RPMI7951 (cell line): Measurements from ENCODE around the gene ABHD16A. TPM values are rescaled to one million over a fixed set of nuclear protein-coding genes. Genes with fewer than 3 reads are reported as not detected.
A peak's percentile ranks its signal among the peaks of the same experiment; 100 is the strongest.

Source experiments
- DNase-seq: peaks from one replicate; pipeline ENCODE4 v3.0.0-alpha.2; 2012; ENCODE audit warnings: low read depth
- total RNA-seq: library from RNA; depleted of rRNA; stranded (reverse); fragments of >200 nt; shearing (Covaris generic); gene quantifications from 2 replicates; pipeline ENCODE4 v1.2.3, GENCODE V29; 2014

ABHD16A gene
- total RNA-seq, 1 experiment from 2014 or later, result 36.9 TPM

DNA sequence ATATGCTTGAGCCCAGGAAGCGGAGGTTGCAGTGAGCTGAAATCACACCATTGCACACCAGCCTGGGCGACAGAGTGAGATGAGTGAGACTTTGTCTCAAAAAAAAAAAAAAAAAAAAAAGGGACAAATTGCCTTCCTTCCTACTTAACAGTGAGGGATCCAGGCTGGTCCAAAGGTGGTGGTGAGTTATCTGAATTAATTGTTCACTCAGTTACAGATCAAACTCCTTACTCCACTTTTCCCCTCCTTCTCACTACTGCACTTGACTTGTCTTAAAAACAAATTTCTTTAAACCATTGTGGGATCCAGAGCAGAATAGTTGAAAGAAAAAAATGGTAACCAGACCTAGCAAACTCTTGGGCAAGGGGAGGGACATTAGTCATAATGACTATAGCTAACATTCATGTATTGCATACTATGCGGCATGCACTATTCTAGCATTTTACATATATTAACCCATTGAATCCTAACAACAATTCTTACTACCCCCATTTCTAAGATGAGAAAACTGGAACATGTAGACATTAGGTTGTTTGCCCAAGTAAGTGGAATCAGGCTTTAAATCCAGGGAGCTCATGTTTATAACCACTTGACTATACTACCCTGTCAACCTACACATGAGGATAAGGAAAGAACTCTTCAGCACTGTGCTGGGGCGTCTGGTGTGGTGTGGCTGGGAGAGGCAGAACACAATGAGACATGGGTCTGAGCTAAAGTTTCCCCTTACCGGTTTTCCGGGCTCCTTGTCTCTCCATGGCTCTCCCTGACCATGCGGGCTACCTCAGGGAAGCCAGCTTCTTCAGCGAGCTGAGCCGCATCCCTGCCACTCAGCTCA, 39.8 kb downstream of the ABHD16A start:
- peak; percentile 44 for DNase-seq

DNA sequence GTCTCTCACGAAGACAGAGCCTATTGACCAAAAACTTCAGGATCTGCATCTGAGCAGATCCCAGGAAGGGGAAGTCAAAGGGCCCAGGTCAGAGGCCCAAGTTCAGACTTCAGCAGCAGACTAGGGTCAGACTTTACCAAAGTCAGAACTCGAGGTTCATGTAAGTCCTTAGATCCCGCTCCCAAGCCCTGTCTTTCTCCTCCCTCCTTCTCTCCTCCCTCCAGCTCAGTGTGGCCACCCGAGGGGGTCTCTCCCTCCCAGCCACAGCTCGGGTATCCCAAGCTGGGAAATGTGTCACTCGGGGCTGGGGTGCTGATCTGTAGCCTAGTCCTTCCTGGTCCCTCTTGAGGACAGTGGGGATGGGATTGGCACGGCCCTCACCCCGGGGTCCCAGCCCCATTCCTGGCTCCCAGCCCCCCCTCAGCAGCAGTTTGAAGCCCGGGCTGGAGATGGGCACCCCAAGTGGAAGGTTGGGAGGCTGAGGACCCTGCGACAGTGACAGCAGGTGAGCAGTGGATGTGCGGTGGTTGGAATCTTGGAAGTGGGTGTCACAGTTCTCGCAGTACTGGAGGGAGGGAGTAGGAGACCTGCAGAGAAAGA, 40.9 kb downstream of the ABHD16A start:
- DNase-seq, result no peak

DNA sequence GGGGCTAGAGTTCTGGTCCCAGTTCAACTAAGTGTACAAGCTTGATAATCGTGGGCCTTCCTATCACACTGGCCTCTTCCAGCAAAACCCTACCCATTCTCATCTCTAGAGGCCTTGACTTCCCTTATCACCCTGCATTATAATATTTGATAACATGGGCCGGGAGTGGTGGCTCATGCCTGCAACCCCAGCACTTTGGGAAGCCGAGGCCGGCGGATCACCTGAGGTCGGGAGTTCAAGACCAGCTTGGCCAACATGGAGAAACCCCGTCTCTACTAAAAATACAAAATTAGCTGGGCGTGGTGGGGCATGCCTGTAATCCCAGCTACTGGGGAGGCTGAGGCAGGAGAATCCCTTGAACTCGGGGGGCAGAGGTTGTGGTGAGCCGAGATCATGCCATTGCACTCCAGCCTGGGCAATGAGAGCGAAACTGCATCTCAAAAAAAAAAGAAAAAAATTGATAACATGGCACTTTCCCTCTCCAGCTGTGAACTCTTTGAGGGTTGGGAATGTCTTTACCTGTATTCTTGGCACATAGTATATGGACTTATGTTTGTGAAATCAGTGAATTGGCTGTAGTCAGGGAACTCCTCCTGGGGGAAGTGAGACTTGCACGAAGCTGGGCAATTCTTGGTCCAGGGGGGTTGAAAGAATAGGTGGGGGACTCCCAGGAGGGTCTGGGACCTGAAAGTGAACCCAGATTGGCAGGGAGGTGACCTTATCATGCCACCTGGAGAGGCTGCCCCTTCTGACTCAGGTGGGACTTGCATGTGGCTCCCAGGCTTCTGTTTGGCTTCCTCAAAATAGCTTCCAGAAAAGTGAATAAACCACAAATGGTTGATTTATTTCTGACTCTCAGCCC, 41.6 kb downstream of the ABHD16A start:
- DNase-seq, result no peak

DNA sequence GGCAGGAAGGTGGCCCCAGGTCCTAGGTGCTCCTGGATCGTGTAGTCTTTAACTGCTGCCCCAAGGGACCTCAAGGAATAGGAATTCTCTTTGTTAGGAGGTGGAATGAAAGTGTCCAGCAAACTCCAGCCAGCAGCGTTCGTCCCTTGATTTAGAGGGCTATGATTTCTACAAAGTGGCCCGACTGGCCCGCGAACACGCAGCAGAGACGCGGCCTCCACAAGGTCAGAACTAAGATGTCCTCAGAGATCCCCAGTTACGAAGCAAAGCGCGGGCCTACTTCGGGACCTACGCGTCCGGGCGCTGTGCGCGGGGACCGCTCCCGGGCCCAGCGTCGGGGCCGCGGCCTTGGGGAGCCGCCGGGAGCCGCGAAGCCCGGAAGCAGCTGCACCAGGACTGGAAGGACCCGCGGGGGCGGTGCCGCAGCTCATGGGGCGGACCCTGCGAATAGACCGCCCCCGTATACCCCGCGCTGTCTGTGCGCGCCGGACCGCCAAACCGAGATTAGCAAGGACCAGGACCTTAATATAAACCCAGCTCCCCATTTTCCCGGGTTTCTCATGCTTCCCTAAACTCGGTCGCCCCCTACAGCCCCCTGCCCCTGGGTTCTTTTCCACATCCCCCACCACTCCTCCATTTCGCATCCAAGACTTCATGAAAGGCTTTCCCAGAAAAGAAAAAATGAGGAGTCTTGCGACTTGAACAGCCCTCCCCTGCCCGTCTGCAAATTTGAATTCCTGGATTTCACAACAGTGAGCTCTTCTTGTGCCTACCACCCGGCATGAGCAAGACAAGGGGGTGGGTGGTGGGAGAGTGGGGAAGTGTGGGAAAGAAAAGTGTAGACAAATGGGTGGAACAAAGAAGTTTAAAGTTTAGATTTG, 42.5 kb downstream of the ABHD16A start, which contains the start of gene C6orf47:
TSS of gene C6orf47 (minus strand) at position 398 of the 881 bp plus-strand sequence. CDS start 831 bp downstream, outside the sequence.
- peak; percentile 86 for DNase-seq

DNA sequence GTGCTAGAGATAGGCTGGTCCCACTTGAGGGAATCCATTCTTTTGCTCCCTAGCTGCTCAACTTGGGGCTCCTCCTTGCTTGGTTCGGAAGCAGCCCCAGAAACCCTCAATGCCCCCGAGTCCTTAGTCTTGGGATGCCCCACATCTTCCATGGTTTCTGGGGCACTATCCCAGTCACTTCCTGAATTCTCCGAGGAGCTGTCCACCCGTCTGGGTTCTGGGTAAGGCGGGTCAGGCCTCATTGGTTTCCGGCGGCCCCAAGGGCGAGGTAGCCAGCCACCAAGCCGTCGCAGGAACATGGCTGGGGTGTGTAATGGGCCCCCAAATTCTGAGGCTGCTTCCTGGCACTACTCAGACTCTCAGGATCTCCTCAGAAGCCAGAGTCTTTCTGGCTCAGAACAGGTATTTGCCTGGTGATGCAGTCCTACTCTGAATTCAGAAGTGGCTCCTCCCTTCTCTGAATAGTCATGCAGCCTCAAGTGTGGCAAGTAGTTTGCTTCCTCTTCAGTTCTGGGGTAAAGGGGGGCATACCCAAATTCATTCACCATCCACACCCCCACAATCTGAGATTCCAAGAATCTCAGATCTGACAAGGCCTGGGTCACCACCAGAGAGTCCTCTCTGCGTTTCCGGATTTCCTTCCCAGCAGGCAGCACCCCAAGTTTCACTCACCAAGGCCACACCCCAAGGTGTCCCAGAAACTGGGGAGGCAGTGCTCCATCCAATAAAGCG, 43.3 kb downstream of the ABHD16A start:
- peak; percentile 43 for DNase-seq

DNA sequence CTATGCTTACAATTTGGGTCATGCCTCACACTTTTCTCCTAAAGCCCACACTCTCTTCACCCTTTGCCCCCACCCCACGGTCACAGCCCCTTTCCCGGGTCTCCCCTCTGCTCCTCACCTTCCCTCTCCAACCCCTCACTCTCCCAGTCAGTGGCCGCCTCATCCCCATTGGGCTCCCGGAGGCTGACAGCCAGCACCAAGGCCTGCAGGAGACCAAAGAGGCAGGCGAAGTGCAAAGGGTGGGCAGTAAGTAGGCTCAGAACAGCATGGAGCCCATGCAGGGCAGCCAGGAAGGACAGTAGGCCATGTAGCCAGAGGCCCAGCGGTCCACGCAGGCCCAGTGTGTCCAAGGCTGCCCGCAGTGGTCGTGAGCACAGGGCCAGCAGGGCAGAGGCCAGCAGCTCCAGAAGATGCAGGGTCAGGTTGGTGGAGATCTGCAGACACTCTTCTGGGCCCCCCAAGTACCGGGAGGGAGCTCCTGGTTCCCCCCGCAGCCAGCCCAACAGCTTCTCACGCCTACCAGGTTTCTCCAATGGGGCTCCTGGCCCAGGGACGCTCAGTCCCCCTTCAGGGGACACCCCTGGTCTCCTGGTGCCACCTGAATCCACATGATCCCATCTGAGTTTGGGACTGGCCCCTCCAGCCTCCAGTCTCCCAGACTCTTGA, 44.0 kb downstream of the ABHD16A start:
- DNase-seq, result no peak

DNA sequence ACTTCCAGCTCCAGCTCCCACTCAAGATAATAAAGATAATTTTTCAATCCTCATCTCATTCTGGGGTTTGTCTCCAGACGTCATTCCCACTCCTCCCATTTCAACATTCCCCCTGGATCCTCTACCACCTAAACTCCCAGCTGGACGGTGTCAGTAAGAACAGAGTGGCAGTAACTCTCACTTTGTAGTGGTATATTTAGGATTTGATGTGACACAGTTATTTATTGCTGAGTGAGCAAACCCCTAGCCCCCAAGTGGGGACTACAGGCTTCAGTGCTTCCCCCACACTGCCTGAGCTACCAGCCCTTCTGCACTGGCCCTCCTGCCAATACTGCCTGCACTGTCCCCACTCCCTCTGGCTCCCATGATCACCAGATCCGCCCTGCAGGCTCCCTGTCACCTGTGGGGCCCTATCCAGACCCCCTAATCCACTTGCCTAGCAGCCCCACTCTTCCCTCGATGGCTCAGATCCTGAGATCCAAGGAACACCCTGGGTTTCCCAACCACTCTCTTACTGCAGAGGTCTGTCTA, 44.9 kb downstream of the ABHD16A start:
- no peak for DNase-seq

DNA sequence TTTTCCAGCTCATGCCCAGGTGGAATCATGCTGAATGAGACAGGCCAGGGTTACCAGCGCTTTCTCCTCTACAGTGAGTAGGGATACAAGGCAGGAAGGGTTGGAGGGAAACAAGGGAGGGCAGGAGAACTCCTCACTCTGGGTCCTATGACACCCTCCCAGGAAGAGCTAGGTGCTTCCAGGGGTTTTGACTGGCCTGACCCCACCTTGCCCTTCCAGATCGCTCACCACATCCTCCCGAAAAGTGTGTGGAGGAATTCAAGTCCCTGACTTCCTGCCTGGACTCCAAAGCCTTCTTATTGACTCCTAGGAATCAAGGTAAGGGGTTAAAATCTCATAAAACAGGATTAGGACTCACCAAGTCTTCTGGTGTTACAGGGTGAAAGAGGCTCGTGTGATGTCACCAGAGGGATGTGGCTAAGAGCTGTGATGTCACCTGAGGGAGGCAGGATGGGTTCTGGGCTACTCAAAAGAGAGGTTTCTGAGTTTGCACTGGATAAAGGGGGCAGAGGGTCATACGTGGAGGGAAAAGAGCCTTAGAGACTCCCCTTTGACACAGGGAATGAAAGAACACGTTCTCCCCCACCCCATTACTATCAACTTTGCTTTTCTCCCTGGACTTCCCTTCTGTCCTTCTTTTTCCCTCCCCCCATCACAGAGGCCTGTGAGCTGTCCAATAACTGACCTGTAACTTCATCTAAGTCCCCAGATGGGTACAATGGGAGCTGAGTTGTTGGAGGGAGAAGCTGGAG, 45.5 kb downstream of the ABHD16A start:
- no peak for DNase-seq

DNA sequence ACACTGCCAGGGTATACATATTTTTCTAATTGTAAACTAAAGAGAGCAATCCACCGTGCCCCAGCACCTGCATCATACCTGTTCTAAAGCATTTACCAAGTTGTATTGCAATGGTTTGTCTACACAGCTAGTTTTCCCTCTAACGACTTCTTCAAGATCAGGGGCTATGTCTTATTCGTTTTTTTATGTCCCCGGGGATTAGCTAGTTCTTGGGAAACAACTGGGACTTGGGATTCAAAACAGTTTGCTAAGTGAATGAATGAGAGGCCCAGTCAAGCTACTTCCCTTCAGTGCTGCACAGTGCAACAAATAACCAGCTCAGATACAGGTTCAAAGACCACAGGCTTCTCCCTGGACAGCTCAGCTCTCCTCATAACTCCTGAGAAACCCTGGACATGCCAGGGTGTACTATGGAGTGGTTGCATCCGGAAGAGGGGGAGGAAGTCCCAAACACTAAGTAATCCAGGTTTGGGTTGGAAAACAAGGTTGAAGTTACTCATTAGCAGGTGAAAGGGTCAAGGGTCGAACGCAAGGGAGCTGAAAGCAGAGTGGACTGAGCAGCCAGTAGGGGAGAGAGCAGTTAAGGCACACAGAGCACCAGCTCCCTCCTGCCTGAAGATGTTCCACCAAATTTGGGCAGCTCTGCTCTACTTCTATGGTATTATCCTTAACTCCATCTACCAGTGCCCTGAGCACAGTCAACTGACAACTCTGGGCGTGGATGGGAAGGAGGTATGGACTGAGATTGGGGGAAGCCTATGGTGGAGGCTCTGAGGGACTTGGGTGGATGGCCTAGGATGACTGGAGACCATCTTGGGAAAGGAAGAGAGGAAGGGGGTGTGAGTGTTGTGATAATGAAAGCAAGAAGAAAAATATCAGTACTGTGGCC, 47.5 kb downstream of the ABHD16A start, which contains the start of gene APOM:
TSS of gene APOM (plus strand) at position 546 of the 889 bp plus-strand sequence. CDS start at position 619, 73 bp downstream.
- DNase-seq, result no peak

DNA sequence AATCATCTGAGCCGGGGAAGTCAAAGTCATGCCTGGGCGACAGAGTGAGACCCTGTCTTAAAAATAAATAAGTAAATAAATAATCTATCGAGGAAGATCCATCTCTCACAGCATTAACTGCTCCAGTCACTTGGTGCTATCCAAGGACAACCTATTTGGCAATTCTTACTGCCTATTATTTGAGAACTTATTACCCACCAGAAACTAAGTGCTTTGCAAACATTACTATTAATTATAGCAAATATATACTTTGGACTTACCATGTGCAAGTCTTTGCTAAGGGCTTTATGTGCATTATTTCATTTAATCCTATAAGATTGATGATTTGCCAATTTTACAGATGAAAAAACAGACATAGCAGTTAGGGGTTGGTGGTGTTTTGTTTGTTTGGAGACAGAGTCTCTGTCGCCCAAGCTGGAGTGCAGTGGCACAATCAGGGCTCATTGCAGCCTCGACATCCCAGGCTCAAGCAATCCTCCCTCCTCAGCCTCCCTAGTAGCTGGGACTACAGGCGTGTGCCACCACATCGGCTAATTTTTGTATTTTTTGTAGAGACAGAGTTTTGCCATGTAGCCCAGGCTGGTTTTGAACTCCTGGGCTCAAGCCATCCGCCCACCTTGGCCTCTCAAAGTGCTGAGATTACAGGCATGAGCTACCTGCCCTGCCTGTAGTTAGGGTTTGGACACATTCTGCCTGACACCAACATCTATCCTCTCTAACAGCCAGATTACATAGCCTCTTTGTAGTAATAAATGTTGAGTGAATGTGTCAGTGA, 48.4 kb downstream of the ABHD16A start:
- no peak for DNase-seq

DNA sequence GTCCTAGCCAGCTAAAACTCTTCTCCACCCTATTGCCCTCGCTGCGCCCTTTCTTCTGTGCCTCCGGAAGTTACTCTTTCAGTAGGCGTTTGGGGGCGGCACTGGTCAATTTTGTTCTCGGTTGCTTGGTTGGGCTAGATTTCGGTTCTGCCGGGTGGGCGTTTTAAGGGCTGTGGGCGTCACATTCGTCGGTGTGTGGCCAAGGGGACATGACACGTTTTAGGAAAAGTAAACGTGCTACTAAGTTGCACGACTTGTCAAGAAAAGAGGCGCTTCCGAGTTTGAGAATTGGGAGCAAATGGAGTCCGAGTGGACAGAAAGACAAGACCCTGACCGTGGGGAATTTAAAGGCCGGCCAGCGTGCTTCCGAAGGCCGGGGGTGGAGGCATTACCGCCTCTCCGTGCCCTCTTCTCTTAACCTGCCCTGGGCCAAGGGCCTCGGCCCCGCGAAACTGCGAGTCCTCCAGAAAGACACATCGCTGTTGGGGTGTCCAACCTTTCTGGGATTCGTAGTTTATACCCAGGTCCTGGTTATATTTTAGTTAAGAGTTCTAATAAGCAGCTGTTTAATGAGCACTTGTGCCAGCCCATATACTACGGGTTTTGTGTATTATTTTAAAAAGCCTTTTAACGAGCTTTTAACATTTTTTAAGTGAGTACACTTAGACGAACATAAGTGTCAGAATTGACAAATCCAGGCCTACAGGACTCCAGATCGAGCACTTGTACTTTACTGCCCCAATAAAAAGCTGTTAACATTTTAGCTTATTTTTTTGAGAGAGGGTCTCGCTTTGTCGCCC, 50.0 kb downstream of the ABHD16A start:
- peak; percentile 92 for DNase-seq

DNA sequence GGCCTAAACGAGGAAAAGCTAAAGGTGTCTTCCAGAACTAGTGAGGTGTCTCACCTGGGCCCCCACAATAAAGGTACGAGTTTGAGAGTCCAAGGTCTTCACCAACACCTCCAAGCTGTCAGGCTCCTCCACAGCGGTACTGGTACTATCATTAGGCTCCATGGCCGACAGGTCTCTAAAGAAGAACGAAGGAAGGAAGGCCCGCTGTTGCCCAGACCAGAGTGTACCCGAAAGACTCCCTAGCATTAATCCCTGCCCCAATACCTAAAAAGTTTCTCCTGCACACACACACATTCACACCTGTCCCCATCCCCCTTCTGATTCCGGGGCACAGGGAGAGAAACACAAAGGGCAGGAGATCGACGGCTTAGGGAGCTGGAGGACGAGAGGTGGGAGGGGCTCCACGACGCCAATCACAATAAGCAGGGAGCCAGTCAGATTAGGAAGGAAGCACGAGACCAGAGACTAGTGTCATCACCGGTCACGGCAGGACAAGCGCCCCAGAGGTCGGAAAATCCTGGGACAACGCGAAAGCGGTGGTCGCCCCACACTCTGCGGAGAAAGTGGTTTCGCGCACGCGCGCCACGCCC, 51.4 kb downstream of the ABHD16A start:
- peak; percentile 81 for DNase-seq

DNA sequence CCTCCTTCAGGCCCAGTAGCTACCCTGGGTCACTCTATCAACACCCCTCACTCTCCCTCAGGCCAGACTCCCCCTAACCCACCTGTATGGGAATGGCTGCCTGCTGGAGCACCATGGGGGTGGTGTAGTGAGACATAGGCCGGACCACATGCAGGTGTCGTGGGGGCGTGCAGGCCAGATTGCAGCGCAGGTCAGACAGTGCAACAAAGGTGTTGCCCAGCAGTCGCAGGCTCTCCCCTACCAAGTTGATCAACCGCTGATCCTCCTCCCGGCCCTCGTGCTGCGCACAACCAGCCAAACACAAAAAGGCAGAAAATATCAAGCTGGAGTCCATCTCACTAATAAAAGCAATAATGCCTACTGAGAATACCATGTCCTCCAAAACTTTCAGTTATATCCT, 57.8 kb downstream of the ABHD16A start:
- no peak for DNase-seq

DNA sequence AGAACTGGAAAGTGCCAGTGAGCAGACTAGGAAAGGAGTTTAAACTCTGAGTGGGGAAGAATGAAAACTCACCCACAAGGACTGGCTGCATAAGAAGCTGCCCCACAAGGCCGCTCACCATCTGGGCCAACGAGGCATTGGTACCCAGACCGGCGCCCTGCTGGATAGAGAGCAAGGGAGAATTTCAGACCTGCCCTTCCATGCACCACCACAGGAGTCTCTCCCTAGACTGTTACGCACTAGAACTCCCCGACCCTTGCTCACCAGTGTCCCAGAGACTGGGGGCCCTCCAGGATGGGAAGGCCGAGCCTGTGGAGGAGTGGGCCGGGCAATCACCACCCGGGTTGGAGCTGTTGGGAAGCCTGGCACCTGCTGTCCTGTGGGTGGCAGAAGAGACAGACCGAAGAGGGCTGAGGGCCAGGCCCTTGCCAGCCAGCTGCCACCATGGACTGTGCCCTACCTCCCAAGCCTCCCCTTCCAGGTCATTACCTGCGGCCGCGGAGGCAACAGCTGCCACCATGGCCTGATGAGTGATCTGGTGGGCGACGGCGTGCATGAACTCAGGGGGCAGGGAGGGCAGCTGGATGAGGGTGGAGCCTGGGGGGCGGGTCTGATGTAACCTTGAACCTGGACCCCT, 59.2 kb downstream of the ABHD16A start:
- no peak for DNase-seq
